Middle frontal gyrus (tissue), 1 donor: ENCODE data around the gene ANKLE2.
"Not testable (repeated sequence)": the region's sequence is repeated elsewhere in the genome, so short reads cannot be mapped to it uniquely, and the experiment has no call there.

Experiments
- DNase-seq: peaks from one replicate; pipeline ENCODE4 v3.0.0-alpha.2; 2015; ENCODE audit warnings: low spot score; ENCODE audit errors: extremely low spot score

Gene ANKLE2

GRCh38 chr12:132777614-132778013 is 16.0 kb upstream of the ANKLE2 start:
- DNase-seq: no peak

- no peak for DNase-seq
These were observed 15.4 kb upstream of the ANKLE2 start for GRCh38 chr12:132776816-132777568.

GRCh38 chr12:132776230-132776625 is 14.6 kb upstream of the ANKLE2 start:
- not testable (repeated sequence) for DNase-seq

GRCh38 chr12:132775502-132776229 is 14.0 kb upstream of the ANKLE2 start:
- no peak for DNase-seq

GRCh38 chr12:132774646-132775275 is 13.1 kb upstream of the ANKLE2 start:
- DNase-seq: no peak

GRCh38 chr12:132774159-132774558 is 12.5 kb upstream of the ANKLE2 start:
- DNase-seq: no peak

GRCh38 chr12:132773077-132773955 is 11.7 kb upstream of the ANKLE2 start:
- no peak for DNase-seq

GRCh38 chr12:132772606-132773005 is 11.0 kb upstream of the ANKLE2 start:
- DNase-seq: no peak

- no peak for DNase-seq
These were observed 9.7 kb upstream of the ANKLE2 start for GRCh38 chr12:132771126-132771838.

GRCh38 chr12:132766380-132767085 is 4.9 kb upstream of the ANKLE2 start:
- DNase-seq: no peak

GRCh38 chr12:132765361-132765760 is 3.7 kb upstream of the ANKLE2 start:
- no peak for DNase-seq

- DNase-seq: no peak
These were observed 2.6 kb upstream of the ANKLE2 start for GRCh38 chr12:132764231-132764630.

GRCh38 chr12:132761921-132762583 is 420 bp upstream of the ANKLE2 start:
- DNase-seq: peak; percentile 77

- no peak for DNase-seq
These were observed 2.3 kb downstream of the ANKLE2 start for GRCh38 chr12:132759359-132759758.

GRCh38 chr12:132758825-132759224 is 2.8 kb downstream of the ANKLE2 start:
- DNase-seq: not testable (repeated sequence)

GRCh38 chr12:132754160-132754932 is 7.3 kb downstream of the ANKLE2 start:
- DNase-seq: no peak

GRCh38 chr12:132753670-132754069 is 8.0 kb downstream of the ANKLE2 start:
- DNase-seq: not testable (repeated sequence)

- DNase-seq: no peak
These were observed 13.3 kb downstream of the ANKLE2 start for GRCh38 chr12:132748319-132748718.

- DNase-seq: no peak
These were observed 13.7 kb downstream of the ANKLE2 start for GRCh38 chr12:132747896-132748295.
